ENCODE data around the gene CATSPER4. TPM values are rescaled to one million over a fixed set of nuclear protein-coding genes. Genes with fewer than 3 reads are reported as not detected.

Gene CATSPER4
- total RNA-seq, 4 donors from 2014 or later, result not detected

DNA sequence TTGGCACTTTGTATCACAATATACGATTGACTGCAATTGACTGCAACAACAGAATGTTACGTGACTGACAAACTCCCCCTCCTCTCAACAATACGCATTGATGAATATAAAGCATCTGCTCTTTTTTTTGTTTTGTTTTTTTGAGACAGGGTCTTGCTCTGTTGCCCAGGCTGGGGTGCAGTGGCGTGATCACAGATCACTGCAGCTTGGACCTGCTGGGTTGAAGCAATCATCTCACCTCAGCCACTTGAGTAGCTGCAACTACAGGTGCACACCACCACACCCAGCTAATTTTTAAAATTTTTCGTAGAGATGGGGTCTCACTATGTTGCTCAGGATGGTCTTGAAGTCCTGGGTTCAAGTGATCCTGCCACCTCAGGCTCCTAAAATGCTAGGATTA is 22.3 kb downstream of the CATSPER4 start:
- no peak for DNase-seq (ENCODE audit: low spot score in 2 of 2)
- no peak for TF ChIP-seq POLR2A (IDR thresholded peaks at IDR 0.05)
- TF ChIP-seq, protein P1, sequence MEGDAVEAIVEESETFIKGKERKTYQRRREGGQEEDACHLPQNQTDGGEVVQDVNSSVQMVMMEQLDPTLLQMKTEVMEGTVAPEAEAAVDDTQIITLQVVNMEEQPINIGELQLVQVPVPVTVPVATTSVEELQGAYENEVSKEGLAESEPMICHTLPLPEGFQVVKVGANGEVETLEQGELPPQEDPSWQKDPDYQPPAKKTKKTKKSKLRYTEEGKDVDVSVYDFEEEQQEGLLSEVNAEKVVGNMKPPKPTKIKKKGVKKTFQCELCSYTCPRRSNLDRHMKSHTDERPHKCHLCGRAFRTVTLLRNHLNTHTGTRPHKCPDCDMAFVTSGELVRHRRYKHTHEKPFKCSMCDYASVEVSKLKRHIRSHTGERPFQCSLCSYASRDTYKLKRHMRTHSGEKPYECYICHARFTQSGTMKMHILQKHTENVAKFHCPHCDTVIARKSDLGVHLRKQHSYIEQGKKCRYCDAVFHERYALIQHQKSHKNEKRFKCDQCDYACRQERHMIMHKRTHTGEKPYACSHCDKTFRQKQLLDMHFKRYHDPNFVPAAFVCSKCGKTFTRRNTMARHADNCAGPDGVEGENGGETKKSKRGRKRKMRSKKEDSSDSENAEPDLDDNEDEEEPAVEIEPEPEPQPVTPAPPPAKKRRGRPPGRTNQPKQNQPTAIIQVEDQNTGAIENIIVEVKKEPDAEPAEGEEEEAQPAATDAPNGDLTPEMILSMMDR (IDR thresholded peaks at IDR 0.05), result no peak
- H3K4me3 ChIP-seq (ENCODE audit: low read depth, poor library complexity, severe bottlenecking), result no peak overlapping the region
- 86% methylated on average over 5 of the region's 5 CpGs for WGBS, 2 donors
- intact Hi-C loops (cut with DNase I; ENCODE audit: low total_unique reads), result no loop called here

DNA sequence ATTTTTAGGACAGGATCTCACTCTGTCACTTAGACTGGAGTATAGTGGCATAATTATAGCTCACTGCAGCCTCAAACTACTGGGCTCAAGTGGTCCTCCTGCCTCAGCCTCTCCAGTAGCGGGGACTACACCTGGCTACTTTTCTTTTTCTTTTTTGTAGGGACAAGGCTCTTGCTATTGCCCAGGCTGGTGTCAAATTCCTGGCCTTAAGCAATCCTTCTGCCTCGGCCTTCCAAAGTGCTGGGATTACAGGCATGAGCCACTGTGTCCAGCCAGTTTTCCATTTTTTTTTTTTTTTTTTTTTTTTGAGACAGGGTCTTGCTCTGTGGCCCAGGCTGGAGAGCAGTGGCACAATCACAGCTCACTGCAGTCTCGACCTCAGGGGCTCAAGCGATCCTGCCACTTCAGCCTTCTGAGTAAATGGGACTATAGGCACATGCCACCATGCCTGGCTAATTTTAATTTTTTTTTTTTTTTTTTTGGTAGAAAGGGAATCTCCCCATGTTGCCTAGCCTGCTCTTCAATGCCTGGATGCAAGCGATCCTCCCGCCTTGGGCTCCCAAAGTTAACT is 23.0 kb downstream of the CATSPER4 start:
- WGBS, 2 donors, result 65 to 74% methylated on average over 6 of the region's 6 CpGs
- TF ChIP-seq, protein P1 (IDR thresholded peaks at IDR 0.05), result no peak
- TF ChIP-seq POLR2A (IDR thresholded peaks at IDR 0.05), result no peak
- H3K4me3 ChIP-seq (ENCODE audit: low read depth, poor library complexity, severe bottlenecking), result no peak overlapping the region
- no peak for DNase-seq (ENCODE audit: low spot score in 2 of 2)
- intact Hi-C loops (cut with DNase I; ENCODE audit: low total_unique reads), result no loop called here

DNA sequence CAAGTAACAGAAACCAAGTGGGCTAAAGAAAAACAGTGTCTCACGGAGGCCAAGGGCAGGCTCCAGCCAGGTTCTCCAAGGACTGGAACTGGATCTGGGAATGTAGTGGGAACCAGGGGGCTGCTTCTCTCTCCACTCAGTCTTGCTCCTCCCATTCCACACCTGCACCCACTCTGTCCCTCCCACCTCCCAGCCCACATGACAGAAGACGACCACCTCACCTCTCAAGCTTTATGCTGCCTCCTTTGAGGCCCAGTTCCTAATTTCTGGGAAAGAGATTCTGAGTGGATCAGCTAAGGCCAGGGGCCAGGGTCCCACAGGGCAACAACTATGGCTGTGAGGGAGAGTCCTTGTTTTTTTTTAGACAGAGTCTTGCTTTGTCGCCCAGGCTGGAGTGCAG is 24.8 kb downstream of the CATSPER4 start:
- 42 to 53% methylated on average over 3 of the region's 3 CpGs for WGBS, 2 donors
- intact Hi-C loops (cut with DNase I; ENCODE audit: low total_unique reads), result no loop called here
- H3K4me3 ChIP-seq (ENCODE audit: low read depth, poor library complexity, severe bottlenecking), result no peak overlapping the region
- no peak for DNase-seq (ENCODE audit: low spot score in 2 of 2)
- TF ChIP-seq, protein P1 (IDR thresholded peaks at IDR 0.05), result no peak
- TF ChIP-seq POLR2A (IDR thresholded peaks at IDR 0.05), result no peak

DNA sequence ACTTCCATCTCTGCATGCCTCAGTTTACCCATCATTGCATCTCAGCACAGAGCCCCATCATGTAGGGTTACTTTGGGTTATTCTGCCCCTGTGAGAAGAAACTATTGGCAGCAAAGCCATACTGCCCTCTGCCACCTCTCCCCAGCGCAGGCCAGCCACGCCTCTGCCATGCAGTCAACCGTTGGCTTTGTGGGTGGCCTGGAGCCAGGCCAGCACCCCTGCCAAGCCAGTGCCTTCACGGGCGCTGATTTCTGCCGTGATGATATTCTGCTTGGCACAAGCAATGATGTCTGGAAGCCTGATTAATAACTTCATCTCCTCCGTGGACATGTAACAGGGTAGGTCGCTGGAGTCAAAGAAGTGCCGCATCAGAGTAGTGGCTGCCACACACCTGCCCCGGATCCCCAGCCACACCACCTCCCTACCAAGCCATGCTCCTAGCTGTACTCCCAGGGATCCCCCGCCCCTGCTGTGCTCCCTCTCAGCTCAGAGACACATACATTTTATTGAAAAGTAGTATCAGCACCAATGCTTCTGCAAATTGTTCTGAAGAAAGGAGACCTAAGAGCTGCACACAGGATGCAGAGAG is 28.6 kb downstream of the CATSPER4 start:
- no peak for DNase-seq (ENCODE audit: low spot score in 2 of 2)
- TF ChIP-seq, protein P1 (IDR thresholded peaks at IDR 0.05), result no peak
- no peak for TF ChIP-seq POLR2A (IDR thresholded peaks at IDR 0.05)
- intact Hi-C loops (cut with DNase I; ENCODE audit: low total_unique reads), result no loop called here

DNA sequence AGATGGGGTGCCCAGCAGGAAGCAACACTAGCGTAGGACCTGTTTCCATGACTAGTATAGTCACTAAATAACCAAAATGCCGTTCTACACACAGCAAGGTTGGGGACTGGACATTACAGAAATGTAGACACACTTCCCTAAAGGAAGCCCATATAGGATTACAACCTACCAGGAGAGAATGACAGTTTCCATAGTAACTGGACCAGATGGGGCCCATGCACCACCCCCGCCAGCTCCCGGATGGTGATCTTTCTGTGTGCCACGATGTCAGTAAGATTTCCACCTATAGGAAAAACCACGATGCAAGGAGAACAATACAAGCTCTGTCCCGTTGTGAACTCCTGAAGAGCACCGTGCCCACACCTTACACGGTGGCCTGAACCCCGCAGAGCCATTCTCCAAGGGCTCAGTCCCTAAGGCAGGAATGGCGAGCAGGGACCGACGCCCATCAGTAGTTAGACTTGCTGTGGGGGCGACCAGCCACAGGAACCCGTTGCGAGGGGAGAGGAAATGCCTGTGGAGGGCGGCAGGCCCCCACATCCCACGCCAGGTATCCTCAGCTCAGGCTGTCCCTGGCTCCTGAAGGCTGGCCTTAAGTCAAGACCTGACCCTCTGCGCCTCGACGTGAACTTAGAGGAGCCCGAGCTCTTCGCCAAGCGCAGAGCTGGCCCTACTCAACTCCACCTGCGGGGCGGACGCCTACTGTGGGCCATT is 30.0 kb downstream of the CATSPER4 start:
- TF ChIP-seq, protein P1 (IDR thresholded peaks at IDR 0.05), result no peak
- TF ChIP-seq POLR2A (IDR thresholded peaks at IDR 0.05), result no peak
- H3K4me3 ChIP-seq (ENCODE audit: low read depth, poor library complexity, severe bottlenecking), result no peak overlapping the region
- DNase-seq (ENCODE audit: low spot score in 2 of 2), result no peak
- intact Hi-C loops (cut with DNase I; ENCODE audit: low total_unique reads), result no loop called here
- WGBS, 2 donors, result 62 to 73% methylated on average over 21 to 25 of the region's 27 CpGs

More for the DNA sequence above, 28.6 kb downstream of the CATSPER4 start:
- H3K4me3 ChIP-seq (ENCODE audit: low read depth, poor library complexity, severe bottlenecking), result no peak overlapping the region
- 36 to 47% methylated on average over 11 of the region's 11 CpGs for WGBS, 2 donors

Data from lower leg skin (tissue), 4 donors.